GM18951 (cell line): Measurements from ENCODE around the gene FNBP1L.
"Not testable (repeated sequence)": the region's sequence is repeated elsewhere in the genome, so short reads cannot be mapped to it uniquely, and the experiment has no call there.

Experiments used
- POLR2A ChIP-seq: IDR thresholded peaks from 4 replicates; pipeline ENCODE4 v1.6.1; 2011; ENCODE audit warnings: mild to moderate bottlenecking; ENCODE audit not compliant: insufficient read length, insufficient read depth; ENCODE audit errors: extremely low read depth
- in situ Hi-C: fragments of 300-500 bp; cut with MboI; formaldehyde crosslinking; loops from one replicate; pipeline ENCODE4 v1.12.0; 2022; ENCODE audit warnings: low sequenced_read_pairs, mixed read lengths, inconsistent platforms; ENCODE audit not compliant: unreplicated experiment

Gene FNBP1L

DNA sequence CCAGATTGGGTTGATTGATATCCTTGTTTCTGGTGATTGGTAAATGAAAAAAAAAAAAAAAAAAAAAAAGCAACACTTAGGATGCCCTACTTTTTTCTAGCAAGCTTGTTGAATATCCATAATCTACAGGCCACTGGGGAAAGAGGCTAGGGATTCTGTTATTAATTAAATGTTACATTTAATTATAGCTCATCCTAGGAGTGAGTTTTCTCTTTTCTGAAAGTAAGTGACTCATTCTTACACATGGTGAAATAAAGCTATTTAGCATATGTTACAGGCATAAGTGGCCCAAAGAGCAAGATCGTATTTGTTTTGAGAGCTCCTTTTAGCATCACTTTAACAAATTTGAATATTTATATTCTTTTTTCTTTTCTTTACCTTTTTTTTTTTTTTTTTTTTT lies 94.5 kb downstream of the FNBP1L start:
- TF ChIP-seq POLR2A = no peak
- in situ Hi-C loops = no loop called here

DNA sequence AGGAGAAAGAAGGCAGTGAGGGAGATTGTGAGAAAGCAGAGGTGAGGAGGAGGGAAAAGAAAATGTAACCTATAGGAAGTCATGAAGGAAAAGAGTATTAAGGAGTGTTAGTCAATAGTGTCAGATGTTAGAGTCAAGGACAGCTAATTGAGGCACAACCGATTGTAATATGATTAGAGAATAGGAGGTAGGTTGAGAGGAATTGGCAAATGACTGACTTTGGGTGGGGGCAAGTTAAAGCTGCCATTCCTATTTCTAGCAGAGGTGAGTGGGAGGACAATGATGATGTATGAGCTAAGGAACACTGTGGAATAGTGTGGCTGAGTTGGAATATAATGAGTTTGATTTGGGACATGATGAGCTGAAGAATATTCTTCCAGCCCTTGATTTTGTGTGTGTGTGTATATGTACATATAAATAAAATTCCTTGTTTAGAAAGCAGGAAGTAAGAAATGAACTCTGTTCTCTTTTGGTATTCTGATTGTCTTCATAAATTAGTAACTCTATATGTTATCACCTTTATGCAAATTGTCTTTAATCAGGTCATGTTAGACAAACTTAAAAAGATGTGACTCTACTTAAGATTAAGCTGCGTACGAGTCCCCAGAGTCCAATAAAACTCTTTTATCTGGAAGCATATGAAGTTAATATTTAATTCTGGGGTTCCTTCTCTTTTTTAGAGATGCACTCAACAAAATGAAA lies 98.4 kb downstream of the FNBP1L start:
- TF ChIP-seq POLR2A = no peak
- in situ Hi-C loops = no loop called here

DNA sequence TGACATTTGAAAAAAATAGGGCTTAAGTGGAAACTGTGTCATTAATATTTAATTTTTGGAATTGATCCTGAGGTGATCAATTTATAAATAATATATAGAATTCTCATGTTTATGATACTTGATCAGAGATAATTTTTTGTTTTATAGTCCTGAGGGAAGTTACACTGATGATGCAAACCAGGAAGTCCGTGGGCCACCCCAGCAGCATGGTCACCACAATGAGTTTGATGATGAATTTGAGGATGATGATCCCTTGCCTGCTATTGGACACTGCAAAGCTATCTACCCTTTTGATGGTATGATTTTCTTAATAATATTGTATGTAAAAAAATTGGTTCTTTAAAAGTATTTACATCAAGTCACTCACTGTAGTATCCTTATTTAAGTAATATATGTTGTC lies 101.2 kb downstream of the FNBP1L start:
- in situ Hi-C loops = no loop called here
- no peak for TF ChIP-seq POLR2A

DNA sequence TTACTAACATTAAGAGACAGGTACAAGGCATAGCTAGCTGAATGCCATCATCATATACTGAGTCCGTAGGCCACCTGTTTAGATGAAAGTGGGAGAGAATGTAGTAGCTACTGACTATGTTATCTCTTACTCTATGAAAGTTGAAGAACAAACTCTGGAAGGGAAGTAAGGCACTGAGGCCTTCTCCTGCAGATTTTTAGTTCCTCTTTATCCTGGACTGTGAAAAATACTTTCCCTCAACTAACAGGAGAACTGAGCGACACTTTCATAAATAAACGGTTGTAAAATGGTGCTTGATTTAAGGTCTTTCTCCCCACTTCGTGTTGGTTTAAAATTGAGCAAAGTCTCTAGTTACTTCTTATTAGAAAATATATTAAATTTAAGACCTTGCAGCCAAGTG lies 101.9 kb downstream of the FNBP1L start:
- in situ Hi-C loops = no loop called here
- no peak for TF ChIP-seq POLR2A

DNA sequence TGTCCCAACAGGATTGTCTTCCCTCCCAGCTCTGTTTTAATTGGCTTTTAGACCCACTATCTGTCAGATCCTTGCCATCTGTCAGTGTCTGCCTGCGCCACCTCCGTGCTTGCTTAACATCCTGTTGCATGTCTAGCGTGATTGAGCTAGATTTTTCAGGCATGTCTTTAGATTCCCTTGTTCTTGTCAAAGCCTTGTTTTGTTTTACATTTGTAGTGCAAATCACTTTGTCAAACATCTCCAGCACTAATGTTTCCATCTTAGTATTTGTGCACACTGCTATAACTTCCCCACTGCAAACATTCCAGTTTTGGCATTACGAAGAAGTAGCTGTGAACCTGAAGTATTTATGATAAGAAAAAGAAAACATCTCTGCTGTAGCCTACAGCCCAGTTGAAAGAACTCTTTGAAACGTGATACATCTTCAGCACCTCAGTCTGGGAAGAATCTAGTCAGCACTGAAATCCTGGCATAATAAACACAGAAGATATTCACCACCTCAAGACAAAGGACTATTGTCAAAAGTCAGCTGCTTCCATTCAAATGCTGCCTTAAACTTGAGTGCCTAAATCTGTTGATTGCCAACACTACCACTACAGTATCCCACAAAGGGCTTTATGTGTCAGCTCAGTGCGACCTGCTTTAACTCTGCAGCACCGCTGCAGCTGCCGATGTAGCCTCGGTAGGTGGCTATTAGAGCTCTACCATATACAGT lies 105.0 kb downstream of the FNBP1L start:
- in situ Hi-C loops = no loop called here

DNA sequence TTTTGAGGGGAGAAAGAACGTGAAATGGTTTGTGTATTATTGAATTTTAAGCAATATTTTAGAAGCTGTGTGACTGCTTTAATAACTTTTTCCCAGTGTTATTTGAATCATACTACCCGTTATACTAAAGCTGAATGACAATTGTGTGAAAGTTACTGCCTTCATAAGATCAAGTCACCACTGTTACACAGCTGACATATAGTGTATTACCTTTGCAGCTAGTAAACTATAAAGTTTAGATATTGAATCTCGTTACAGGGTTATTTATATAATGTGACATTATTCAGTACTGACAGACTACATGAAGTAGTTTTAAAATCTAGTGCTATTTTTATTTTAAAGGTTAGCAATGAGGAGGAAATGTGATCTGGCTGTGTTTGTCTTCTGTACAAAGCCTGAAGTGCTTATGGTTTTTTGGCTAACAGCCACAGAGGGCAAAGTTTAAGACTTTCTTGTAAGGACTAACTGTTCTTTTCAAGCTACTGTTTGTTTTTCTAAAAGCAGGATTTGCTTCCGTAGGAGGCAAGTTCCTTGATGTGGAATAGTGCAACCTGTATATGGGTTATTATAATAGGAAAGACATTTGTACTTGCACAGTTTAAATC lies 106.1 kb downstream of the FNBP1L start:
- in situ Hi-C loops = not testable (repeated sequence)

More for the DNA sequence above, 105.0 kb downstream of the FNBP1L start:
- no peak for TF ChIP-seq POLR2A

DNA sequence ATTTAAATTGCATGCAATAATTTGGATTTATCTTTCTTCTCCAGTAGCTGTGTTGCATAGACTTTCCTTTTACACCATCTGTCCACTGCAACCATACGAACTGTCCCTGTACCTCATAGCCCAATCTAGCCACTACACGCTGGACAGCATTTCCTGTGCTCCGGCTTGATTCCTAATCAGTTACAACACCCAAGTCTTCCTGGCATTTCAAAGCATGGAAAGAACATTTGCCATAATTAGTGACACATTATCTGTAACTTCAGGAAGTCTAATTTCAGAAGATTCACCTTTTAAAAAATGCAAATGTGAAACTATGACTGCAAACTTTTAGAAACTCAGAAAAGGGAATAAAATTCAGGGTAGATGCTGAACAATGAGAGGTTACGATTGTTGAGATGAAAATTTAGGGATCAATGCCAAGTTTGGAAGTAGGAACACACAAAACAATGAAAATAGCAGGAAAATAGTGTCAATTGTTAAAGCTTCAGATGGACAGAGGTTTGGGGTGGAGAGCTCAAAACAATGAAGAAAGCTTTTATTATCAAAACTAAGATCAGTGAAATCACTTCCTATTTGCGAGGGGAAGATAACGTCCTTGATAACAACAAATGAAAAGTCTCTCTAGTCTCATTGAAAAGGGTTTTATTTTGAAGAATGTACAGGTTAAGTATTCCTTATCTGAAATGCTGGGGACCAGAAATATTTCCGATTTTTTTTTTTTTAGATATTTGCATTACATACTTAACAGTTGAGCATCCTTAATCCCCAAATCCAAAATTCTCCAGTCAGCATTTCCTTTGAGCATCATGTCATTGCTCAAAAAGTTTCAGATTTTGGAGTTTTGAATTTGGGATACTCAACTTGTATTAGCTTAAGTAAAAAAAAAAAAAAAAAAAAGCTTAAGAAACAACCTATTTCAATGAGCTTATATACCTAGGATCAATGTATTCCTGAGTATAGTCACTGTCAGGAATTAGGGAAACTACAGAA lies 107.3 kb downstream of the FNBP1L start:
- in situ Hi-C loops = no loop called here
- TF ChIP-seq POLR2A = no peak

DNA sequence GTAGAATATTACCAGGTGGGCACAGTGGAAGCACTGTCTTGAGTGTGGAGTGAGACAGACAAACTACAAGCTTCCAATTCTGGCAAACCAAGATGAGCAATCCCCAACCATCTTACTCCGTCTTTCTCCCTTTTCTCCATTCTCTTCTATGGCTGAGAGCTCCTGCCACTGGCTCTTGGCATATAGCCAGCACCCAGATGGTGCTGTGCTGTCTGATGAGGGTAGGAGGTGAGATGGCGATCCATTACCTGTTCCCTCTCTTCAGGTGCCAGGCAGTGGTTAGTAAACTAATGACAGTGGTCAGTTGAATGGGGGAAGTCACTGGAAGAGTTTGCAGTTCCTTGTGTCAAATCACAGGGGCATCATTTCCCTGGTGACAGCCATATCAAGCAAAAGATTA lies 108.4 kb downstream of the FNBP1L start:
- in situ Hi-C loops = no loop called here
- no peak for TF ChIP-seq POLR2A

DNA sequence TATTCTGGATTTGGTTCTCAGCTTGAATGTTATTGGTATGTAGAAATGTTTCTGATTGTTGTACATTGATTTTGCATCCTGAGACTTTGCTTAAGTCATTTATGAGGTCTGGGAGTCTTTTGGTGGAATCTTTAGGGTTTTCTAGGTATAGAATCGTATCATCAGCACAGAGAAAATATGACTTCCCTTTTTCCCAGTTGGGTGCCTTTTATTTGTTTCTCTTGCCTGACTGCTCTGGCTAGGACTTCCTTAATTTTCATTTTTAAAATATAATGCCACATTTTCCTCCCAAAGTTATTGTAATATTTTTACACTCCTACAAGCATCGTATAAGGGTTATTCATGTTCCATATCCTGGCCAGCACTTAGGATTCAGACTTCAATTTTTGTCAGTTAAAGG lies 111.1 kb downstream of the FNBP1L start:
- in situ Hi-C loops = no loop called here
- TF ChIP-seq POLR2A = no peak

DNA sequence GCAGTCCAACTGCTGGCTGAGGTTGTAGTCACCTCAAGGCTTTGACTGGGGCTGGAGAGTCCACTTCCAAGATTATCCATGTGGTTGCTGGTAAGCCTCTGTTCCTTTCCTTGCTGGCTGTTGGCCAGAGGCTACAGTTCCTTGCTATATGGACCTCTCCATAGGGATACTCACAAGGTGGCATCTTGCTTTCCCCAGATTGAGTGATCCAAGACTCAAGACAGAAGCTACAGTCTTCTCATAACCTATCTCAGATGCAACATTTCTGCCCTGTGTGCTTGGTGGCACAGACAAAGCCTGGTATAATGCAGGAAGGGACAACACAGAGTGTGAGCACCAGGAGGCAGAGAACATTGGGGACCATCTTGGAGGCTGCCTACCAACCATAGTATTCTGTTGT lies 111.8 kb downstream of the FNBP1L start:
- TF ChIP-seq POLR2A = no peak
- in situ Hi-C loops = no loop called here

DNA sequence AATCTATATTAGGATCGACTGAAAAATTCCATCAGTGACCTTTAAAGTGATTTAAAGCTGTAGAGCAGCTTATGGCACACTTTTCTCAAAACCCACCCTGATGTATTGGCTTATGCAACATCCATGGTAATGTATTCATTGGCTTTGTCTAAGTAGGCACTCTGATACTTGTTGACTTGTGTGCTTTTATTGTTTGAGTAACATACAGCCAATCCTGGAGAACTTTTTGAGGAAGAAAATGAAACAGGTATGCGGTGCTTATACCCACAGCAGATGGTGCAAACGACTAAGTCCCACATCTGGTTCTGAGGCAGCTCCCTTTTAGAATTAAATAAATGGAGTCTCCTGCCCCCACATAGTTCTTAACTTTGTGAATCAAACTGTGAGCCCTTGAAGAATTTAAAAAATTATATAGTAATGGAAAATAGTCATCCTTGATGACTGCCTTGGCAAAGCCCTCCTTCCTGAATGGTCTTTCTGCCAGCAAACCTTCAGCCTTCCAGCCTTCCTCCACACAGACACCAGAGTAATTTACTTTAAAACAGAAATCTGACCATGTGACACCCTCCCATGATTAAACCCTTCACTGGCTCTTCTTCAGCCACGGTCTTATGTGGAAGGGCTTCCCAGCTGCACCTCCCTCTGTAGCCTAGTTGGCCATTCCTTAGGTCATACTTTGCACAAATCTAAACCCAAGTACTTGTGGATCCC lies 117.7 kb downstream of the FNBP1L start:
- no peak for TF ChIP-seq POLR2A
- in situ Hi-C loops = no loop called here

DNA sequence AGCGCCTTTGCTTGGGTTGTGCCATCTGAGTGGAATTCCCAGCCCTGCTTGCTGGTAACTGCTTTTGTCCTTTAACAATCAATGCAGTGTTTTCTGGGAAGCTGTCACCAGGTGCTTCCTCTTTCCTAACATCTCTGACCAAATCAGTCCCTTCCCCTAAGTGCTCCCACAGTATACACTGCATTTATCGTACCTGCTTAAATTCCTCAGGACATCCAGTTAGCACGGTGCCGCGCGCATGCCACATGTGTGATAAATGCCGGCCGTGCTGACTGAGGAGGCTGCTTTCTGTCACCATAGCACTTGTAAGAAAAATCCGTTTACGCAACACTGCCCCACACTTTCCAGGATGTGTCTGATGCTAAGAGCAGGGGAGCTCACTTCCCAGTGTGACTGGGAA lies 118.3 kb downstream of the FNBP1L start:
- in situ Hi-C loops = no loop called here
- TF ChIP-seq POLR2A = no peak

DNA sequence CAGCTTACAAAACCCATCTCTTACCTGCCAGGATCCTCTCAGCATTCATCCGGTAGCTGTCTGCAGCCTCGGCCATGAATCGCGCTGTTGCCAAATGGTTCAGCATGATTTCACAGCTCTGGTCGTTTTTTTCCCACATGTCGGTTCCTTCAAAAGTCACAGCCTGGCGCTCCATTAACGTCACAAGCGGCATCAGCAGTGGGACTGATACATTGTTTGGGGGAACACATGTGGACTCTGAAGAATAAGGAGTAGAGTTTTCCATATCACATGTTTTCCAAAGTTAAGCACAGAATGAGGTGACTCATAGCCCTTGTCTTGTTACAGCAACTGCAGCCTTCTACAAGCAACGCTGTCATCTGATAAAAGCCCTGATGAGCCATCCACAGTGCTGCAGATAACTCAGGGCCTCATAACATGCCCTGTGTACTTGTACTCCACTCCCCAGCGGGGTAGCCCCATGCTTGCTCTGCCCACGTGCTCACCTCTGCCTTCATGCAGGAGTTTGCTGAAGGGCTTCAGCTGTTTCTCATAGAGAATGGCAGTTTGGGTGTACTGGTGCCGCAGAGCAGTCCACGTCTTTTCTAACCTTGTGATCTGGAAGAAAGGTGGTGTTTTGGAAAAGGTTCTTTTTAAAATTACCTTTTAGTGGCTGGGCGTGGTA lies 119.5 kb downstream of the FNBP1L start:
- TF ChIP-seq POLR2A = no peak
- in situ Hi-C loops = no loop called here
